ENCODE measurements around the gene RFX8. TPM values are rescaled to one million over a fixed set of nuclear protein-coding genes. Genes with fewer than 3 reads are reported as not detected.
"Not testable (repeated sequence)": the region's sequence is repeated elsewhere in the genome, so short reads cannot be mapped to it uniquely, and the experiment has no call there.

The RFX8 gene
- total and polyA plus RNA-seq, 2 donors, result 1.0 to 1.5 TPM

- H3K27ac ChIP-seq (ENCODE audit: low read depth in 1 of 2, low read length in 1 of 2), result no peak overlapping the region
- H3K4me1 ChIP-seq (ENCODE audit: control insufficient read depth in 2 of 2, insufficient read depth in 2 of 2, low read length in 2 of 2), result peaks cover 0 to 10% of the 10 kb centered on the region in 2 donors
- DNase-seq (ENCODE audit: low read depth in 6 of 9, low spot score in 9 of 9), result no peak
- 68% methylated on average over 11 of the region's 11 CpGs for WGBS
- no peaks in the 10 kb centered on the region for H3K9me3 ChIP-seq (ENCODE audit: control insufficient read depth in 2 of 2, insufficient read depth in 1 of 2, low read length in 1 of 2)
- no peaks in the 10 kb centered on the region for H3K36me3 ChIP-seq (ENCODE audit: control insufficient read depth in 2 of 2, insufficient read depth in 2 of 2, low read length in 1 of 2)
- no peak overlapping the region for H3K4me3 ChIP-seq (ENCODE audit: low read length in 2 of 2)
- no peaks in the 10 kb centered on the region for H3K27me3 ChIP-seq (ENCODE audit: control insufficient read depth in 2 of 2, insufficient read depth in 1 of 2, low read length in 1 of 2)
Measured at GRCh38 chr2:101463911-101464641, 10.8 kb downstream of the RFX8 start.

- Histone ChIP-seq H3K9me3 (ENCODE audit: control insufficient read depth in 2 of 2, insufficient read depth in 1 of 2, low read length in 1 of 2) (no peaks in the 10 kb centered on the region), H3K4me1 (ENCODE audit: control insufficient read depth in 2 of 2, insufficient read depth in 2 of 2, low read length in 2 of 2) (peaks cover 0 to 10% of the 10 kb centered on the region in 2 donors), H3K27me3 (ENCODE audit: control insufficient read depth in 2 of 2, insufficient read depth in 1 of 2, low read length in 1 of 2) (no peaks in the 10 kb centered on the region), H3K4me3 (ENCODE audit: low read length in 2 of 2) (no peak overlapping the region), H3K36me3 (ENCODE audit: control insufficient read depth in 2 of 2, insufficient read depth in 2 of 2, low read length in 1 of 2) (no peaks in the 10 kb centered on the region), H3K27ac (ENCODE audit: low read depth in 1 of 2, low read length in 1 of 2) (no peak overlapping the region)
- DNase-seq (ENCODE audit: low read depth in 6 of 9, low spot score in 9 of 9), result no peak
- WGBS, result 96% methylated on average over 8 of the region's 8 CpGs
Measured at GRCh38 chr2:101463421-101463820, 11.5 kb downstream of the RFX8 start.

- no peaks in the 10 kb centered on the region for H3K27me3 ChIP-seq (ENCODE audit: control insufficient read depth in 2 of 2, insufficient read depth in 1 of 2, low read length in 1 of 2)
- no peaks in the 10 kb centered on the region for H3K36me3 ChIP-seq (ENCODE audit: control insufficient read depth in 2 of 2, insufficient read depth in 2 of 2, low read length in 1 of 2)
- no peak overlapping the region for H3K4me3 ChIP-seq (ENCODE audit: low read length in 2 of 2)
- H3K9me3 ChIP-seq (ENCODE audit: control insufficient read depth in 2 of 2, insufficient read depth in 1 of 2, low read length in 1 of 2), result no peaks in the 10 kb centered on the region
- no peak for DNase-seq (ENCODE audit: low read depth in 6 of 9, low spot score in 9 of 9)
- whole genome bisulfite sequencing, result 91% methylated on average over 2 of the region's 2 CpGs
- H3K27ac ChIP-seq (ENCODE audit: low read depth in 1 of 2, low read length in 1 of 2), result no peak overlapping the region
- peaks cover 0 to 10% of the 10 kb centered on the region in 2 donors for H3K4me1 ChIP-seq (ENCODE audit: control insufficient read depth in 2 of 2, insufficient read depth in 2 of 2, low read length in 2 of 2)
Measured at GRCh38 chr2:101461381-101461780, 13.5 kb downstream of the RFX8 start.

- not testable (repeated sequence) for H3K27me3 ChIP-seq (ENCODE audit: control insufficient read depth in 2 of 2, insufficient read depth in 1 of 2, low read length in 1 of 2); H3K9me3 ChIP-seq (ENCODE audit: control insufficient read depth in 2 of 2, insufficient read depth in 1 of 2, low read length in 1 of 2); H3K27ac ChIP-seq (ENCODE audit: low read depth in 1 of 2, low read length in 1 of 2); H3K4me1 ChIP-seq (ENCODE audit: control insufficient read depth in 2 of 2, insufficient read depth in 2 of 2, low read length in 2 of 2); DNase-seq (ENCODE audit: low read depth in 6 of 9, low spot score in 9 of 9); H3K36me3 ChIP-seq (ENCODE audit: control insufficient read depth in 2 of 2, insufficient read depth in 2 of 2, low read length in 1 of 2); H3K4me3 ChIP-seq (ENCODE audit: low read length in 2 of 2)
- WGBS, result 35% methylated on average over 3 of the region's 3 CpGs
Measured at GRCh38 chr2:101454408-101454807, 20.5 kb downstream of the RFX8 start.

GRCh38 chr2:101450965-101451364 is 23.9 kb downstream of the RFX8 start:
- DNase-seq (ENCODE audit: low read depth in 6 of 9, low spot score in 9 of 9), result no peak
- 87% methylated on average over 6 of the region's 6 CpGs for WGBS
- H3K27ac ChIP-seq (ENCODE audit: low read depth in 1 of 2, low read length in 1 of 2), result no peak overlapping the region
- H3K4me3 ChIP-seq (ENCODE audit: low read length in 2 of 2), result no peak overlapping the region
- H3K36me3 ChIP-seq (ENCODE audit: control insufficient read depth in 2 of 2, insufficient read depth in 2 of 2, low read length in 1 of 2), result peaks cover 0 to 3% of the 10 kb centered on the region in 2 donors
- no peaks in the 10 kb centered on the region for H3K27me3 ChIP-seq (ENCODE audit: control insufficient read depth in 2 of 2, insufficient read depth in 1 of 2, low read length in 1 of 2)
- peaks cover 0 to 2% of the 10 kb centered on the region in 2 donors for H3K4me1 ChIP-seq (ENCODE audit: control insufficient read depth in 2 of 2, insufficient read depth in 2 of 2, low read length in 2 of 2)
- peaks cover 0 to 3% of the 10 kb centered on the region in 2 donors for H3K9me3 ChIP-seq (ENCODE audit: control insufficient read depth in 2 of 2, insufficient read depth in 1 of 2, low read length in 1 of 2)

GRCh38 chr2:101446869-101447268 is 28.0 kb downstream of the RFX8 start:
- Histone ChIP-seq H3K9me3 (ENCODE audit: control insufficient read depth in 2 of 2, insufficient read depth in 1 of 2, low read length in 1 of 2) (peaks cover 0 to 13% of the 10 kb centered on the region in 2 donors), H3K36me3 (ENCODE audit: control insufficient read depth in 2 of 2, insufficient read depth in 2 of 2, low read length in 1 of 2) (peaks cover 0 to 3% of the 10 kb centered on the region in 2 donors), H3K4me1 (ENCODE audit: control insufficient read depth in 2 of 2, insufficient read depth in 2 of 2, low read length in 2 of 2) (peaks cover 0 to 2% of the 10 kb centered on the region in 2 donors), H3K4me3 (ENCODE audit: low read length in 2 of 2) (no peak overlapping the region), H3K27ac (ENCODE audit: low read depth in 1 of 2, low read length in 1 of 2) (no peak overlapping the region), H3K27me3 (ENCODE audit: control insufficient read depth in 2 of 2, insufficient read depth in 1 of 2, low read length in 1 of 2) (no peaks in the 10 kb centered on the region)
- DNase-seq (ENCODE audit: low read depth in 6 of 9, low spot score in 9 of 9), result no peak
- 47% methylated on average over 4 of the region's 4 CpGs for WGBS

- no peaks in the 10 kb centered on the region for H3K27me3 ChIP-seq (ENCODE audit: control insufficient read depth in 2 of 2, insufficient read depth in 1 of 2, low read length in 1 of 2)
- peaks cover 0 to 12% of the 10 kb centered on the region in 2 donors for H3K4me1 ChIP-seq (ENCODE audit: control insufficient read depth in 2 of 2, insufficient read depth in 2 of 2, low read length in 2 of 2)
- no peak overlapping the region for H3K4me3 ChIP-seq (ENCODE audit: low read length in 2 of 2)
- H3K36me3 ChIP-seq (ENCODE audit: control insufficient read depth in 2 of 2, insufficient read depth in 2 of 2, low read length in 1 of 2), result no peaks in the 10 kb centered on the region
- DNase-seq (ENCODE audit: low read depth in 6 of 9, low spot score in 9 of 9), result no peak
- H3K27ac ChIP-seq (ENCODE audit: low read depth in 1 of 2, low read length in 1 of 2), result no peak overlapping the region
- WGBS, result 93% methylated on average over 3 of the region's 3 CpGs
- peaks cover 0 to 13% of the 10 kb centered on the region in 2 donors for H3K9me3 ChIP-seq (ENCODE audit: control insufficient read depth in 2 of 2, insufficient read depth in 1 of 2, low read length in 1 of 2)
Measured at GRCh38 chr2:101442667-101443061, 32.2 kb downstream of the RFX8 start.

GRCh38 chr2:101442042-101442666 is 32.8 kb downstream of the RFX8 start:
- Histone ChIP-seq H3K9me3 (ENCODE audit: control insufficient read depth in 2 of 2, insufficient read depth in 1 of 2, low read length in 1 of 2) (peaks cover 0 to 13% of the 10 kb centered on the region in 2 donors), H3K4me3 (ENCODE audit: low read length in 2 of 2) (no peak overlapping the region), H3K27ac (ENCODE audit: low read depth in 1 of 2, low read length in 1 of 2) (no peak overlapping the region), H3K27me3 (ENCODE audit: control insufficient read depth in 2 of 2, insufficient read depth in 1 of 2, low read length in 1 of 2) (no peaks in the 10 kb centered on the region), H3K36me3 (ENCODE audit: control insufficient read depth in 2 of 2, insufficient read depth in 2 of 2, low read length in 1 of 2) (no peaks in the 10 kb centered on the region), H3K4me1 (ENCODE audit: control insufficient read depth in 2 of 2, insufficient read depth in 2 of 2, low read length in 2 of 2) (peaks cover 0 to 12% of the 10 kb centered on the region in 2 donors)
- DNase-seq (ENCODE audit: low read depth in 6 of 9, low spot score in 9 of 9), result peak in 1 of 9 donors; percentile 31
- WGBS, result 47% methylated on average over 1 of the region's 1 CpG

GRCh38 chr2:101440127-101440738 is 34.7 kb downstream of the RFX8 start:
- Histone ChIP-seq H3K27ac (ENCODE audit: low read depth in 1 of 2, low read length in 1 of 2) (peak overlapping the region in 1 of 2 donors; percentile 64), H3K36me3 (ENCODE audit: control insufficient read depth in 2 of 2, insufficient read depth in 2 of 2, low read length in 1 of 2) (peaks cover 0 to 2% of the 10 kb centered on the region in 2 donors), H3K27me3 (ENCODE audit: control insufficient read depth in 2 of 2, insufficient read depth in 1 of 2, low read length in 1 of 2) (no peaks in the 10 kb centered on the region), H3K4me1 (ENCODE audit: control insufficient read depth in 2 of 2, insufficient read depth in 2 of 2, low read length in 2 of 2) (peaks cover 0 to 13% of the 10 kb centered on the region in 2 donors), H3K4me3 (ENCODE audit: low read length in 2 of 2) (no peak overlapping the region), H3K9me3 (ENCODE audit: control insufficient read depth in 2 of 2, insufficient read depth in 1 of 2, low read length in 1 of 2) (peaks cover 0 to 12% of the 10 kb centered on the region in 2 donors)
- WGBS, result 31% methylated on average over 8 of the region's 8 CpGs
- DNase-seq (ENCODE audit: low read depth in 6 of 9, low spot score in 9 of 9), result peak in 1 of 9 donors; percentile 44

All from thymus (tissue), 11 donors.